HepG2 (cell line): ENCODE data around the gene SV2A. TPM values are rescaled to one million over a fixed set of nuclear protein-coding genes. Genes with fewer than 3 reads are reported as not detected.

Source experiments
- CAMTA2 ChIP-seq: sonication (generic); formaldehyde crosslinking; IDR thresholded peaks from 2 replicates; pipeline ENCODE4 v1.4.0; 2020; ENCODE audit warnings: mild to moderate bottlenecking, missing genetic modification reagents, borderline replicate concordance
- CHCHD3 ChIP-seq: sonication (generic); formaldehyde crosslinking; IDR thresholded peaks from 2 replicates; pipeline ENCODE4 v1.8.0; 2022; ENCODE audit warnings: mild to moderate bottlenecking, missing genetic modification reagents, moderate library complexity
- JARID2 ChIP-seq: sonication (generic); formaldehyde crosslinking; IDR thresholded peaks from 2 replicates; pipeline ENCODE4 v1.8.1; 2023; ENCODE audit warnings: missing genetic modification reagents, inconsistent platforms; ENCODE audit not compliant: insufficient replicate concordance
- KLF12 ChIP-seq: sonication (generic); formaldehyde crosslinking; IDR thresholded peaks from 2 replicates; pipeline ENCODE4 v1.4.0; 2020; ENCODE audit warnings: missing genetic modification reagents, borderline replicate concordance
- NR2C2 ChIP-seq: sonication (generic); formaldehyde crosslinking; IDR thresholded peaks from 2 replicates; pipeline ENCODE4 v1.4.0; 2020; ENCODE audit warnings: missing genetic modification reagents, mild to moderate bottlenecking, moderate library complexity, borderline replicate concordance
- SPEN ChIP-seq: sonication (generic); formaldehyde crosslinking; IDR thresholded peaks from 2 replicates; pipeline ENCODE4 v1.5.1; 2020; ENCODE audit warnings: low read depth, mild to moderate bottlenecking, missing genetic modification reagents
- U2AF2 ChIP-seq: fragments of 200-400 bp; formaldehyde crosslinking; IDR thresholded peaks from 2 replicates; pipeline ENCODE4 v1.6.1; 2017; ENCODE audit warnings: low read depth, mild to moderate bottlenecking, low read length
- ZFP37 ChIP-seq: sonication (generic); formaldehyde crosslinking; IDR thresholded peaks from 2 replicates; pipeline ENCODE4 v1.4.0; 2020; ENCODE audit warnings: missing genetic modification reagents, borderline replicate concordance
- polyA plus RNA-seq, 8 experiments: library from polyadenylated mRNA; depleted of rRNA in 3 of 8; stranded (reverse) in 7 of 8; unstranded in 1 of 8; fragments of >200 nt; fragmentation: Illumina TruSeq in 4 of 8; extraction: Trizol in 4 of 8; gene quantifications; 2 replicates each; pipeline versions ENCODE4 v1.2.1 to v1.2.3, GENCODE V29; 2011 to 2016; ENCODE audit warnings: low read depth in 4 of 8, missing spikeins in 1 of 8, mixed read lengths in 1 of 8; ENCODE audit not compliant: insufficient read depth in 1 of 8
- total RNA-seq, 5 experiments: library from RNA; depleted of rRNA; stranded (reverse); fragments of >200 nt; fragmentation: Illumina TruSeq; extraction: Trizol; gene quantifications; 2 replicates each; pipeline ENCODE4 v1.2.3, GENCODE V29; 2016; ENCODE audit warnings: low read depth in 1 of 5
- TF ChIP-seq, protein P1 (sequence below): sonication (generic); formaldehyde crosslinking; IDR thresholded peaks from 2 replicates; pipeline ENCODE4 v1.4.0; 2020; ENCODE audit warnings: missing genetic modification reagents
- TF ChIP-seq, protein P2 (sequence below): sonication (generic); formaldehyde crosslinking; IDR thresholded peaks from 2 replicates; pipeline ENCODE4 v1.8.1; 2023; ENCODE audit warnings: mild to moderate bottlenecking, moderate library complexity, missing genetic modification reagents
- TF ChIP-seq, protein P3 (sequence below): sonication (generic); IDR thresholded peaks from 2 replicates; pipeline ENCODE4 v1.6.1; 2016; ENCODE audit warnings: low read depth, borderline replicate concordance

The SV2A gene
- total and polyA plus RNA-seq, 2 of the 13 experiments (the other 11 are each of a cell fraction or from before 2014, with no cell fraction given), result 0.84 to 1.9 TPM

DNA sequence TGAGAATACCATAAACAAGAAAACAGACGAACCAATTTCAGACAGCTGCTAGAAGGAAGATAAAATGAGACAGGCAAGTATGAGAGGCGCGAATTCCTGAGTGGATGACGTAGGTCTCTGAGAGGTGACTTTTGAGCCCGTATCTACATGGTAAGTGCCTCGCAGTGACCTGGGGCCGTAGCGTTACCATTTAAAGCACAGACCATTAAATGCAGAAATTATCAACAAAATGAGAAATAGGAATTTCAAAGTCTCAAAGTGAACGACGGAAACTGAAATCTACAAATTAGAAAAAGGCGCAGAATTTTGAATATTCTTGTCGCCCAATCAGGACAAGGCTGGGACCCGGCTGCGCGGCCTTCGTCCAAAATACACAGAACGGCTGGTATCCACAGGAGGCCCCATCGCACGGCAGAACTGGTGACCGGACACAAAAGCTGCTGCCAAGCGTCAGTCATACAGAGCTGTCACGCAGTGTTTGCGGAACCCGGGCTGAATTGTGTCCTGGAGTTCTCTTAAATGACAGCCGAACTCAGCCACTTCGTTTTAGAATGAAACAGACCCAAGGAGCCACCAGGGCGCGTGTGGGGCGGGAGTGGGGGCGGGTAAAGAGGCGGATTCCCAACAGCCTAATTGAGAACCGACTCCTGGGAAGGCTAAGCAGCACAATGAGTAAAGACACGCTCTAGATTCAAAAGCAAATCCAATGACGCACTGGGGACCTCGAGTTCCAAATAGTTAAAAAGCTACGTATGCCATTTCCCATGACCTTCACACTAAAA is 32.1 kb downstream of the SV2A start (continued):
- TF ChIP-seq ZFP37 (CRISPR knock-in tag) (0 out of 2 replicates have a peak, but pooled peaks have one; percentile 41), JARID2 (no peak), U2AF2 (0 out of 2 replicates have a peak, but pooled peaks have one; percentile 24), KLF12 (CRISPR knock-in tag) (0 out of 2 replicates have a peak, but pooled peaks have one; percentile 11), CHCHD3 (CRISPR knock-in tag) (no peak), NR2C2 (CRISPR knock-in tag) (0 out of 2 replicates have a peak, but pooled peaks have one; percentile 7), CAMTA2 (no peak), SPEN (CRISPR knock-in tag) (peak; percentile 48; the same call in 1 of the 2 replicates)
- TF ChIP-seq, protein P1, sequence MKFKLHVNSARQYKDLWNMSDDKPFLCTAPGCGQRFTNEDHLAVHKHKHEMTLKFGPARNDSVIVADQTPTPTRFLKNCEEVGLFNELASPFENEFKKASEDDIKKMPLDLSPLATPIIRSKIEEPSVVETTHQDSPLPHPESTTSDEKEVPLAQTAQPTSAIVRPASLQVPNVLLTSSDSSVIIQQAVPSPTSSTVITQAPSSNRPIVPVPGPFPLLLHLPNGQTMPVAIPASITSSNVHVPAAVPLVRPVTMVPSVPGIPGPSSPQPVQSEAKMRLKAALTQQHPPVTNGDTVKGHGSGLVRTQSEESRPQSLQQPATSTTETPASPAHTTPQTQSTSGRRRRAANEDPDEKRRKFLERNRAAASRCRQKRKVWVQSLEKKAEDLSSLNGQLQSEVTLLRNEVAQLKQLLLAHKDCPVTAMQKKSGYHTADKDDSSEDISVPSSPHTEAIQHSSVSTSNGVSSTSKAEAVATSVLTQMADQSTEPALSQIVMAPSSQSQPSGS, result peak; percentile 31; the same call in 1 of the 2 replicates
- TF ChIP-seq, protein P2, sequence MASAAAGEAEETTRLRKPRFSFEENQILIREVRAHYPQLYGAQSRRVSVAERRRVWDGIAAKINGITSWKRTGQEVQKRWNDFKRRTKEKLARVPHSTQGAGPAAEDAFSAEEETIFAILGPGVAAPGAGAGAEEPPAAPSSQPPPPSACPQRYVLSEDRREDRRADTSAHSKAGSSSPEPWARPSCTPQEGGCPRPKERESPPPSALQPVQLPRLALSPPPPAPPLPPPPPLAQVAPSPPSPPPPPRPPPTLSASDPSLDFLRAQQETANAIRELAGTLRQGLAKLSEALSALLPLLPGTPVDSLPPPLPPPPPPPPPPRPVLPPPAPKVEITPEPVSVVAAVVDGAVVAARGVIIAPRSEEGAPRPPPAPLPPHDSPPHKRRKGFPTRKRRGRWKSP (CRISPR knock-in tag), result peak; percentile 50; the same call in 1 of the 2 replicates
- TF ChIP-seq, protein P3, sequence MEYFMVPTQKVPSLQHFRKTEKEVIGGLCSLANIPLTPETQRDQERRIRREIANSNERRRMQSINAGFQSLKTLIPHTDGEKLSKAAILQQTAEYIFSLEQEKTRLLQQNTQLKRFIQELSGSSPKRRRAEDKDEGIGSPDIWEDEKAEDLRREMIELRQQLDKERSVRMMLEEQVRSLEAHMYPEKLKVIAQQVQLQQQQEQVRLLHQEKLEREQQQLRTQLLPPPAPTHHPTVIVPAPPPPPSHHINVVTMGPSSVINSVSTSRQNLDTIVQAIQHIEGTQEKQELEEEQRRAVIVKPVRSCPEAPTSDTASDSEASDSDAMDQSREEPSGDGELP, result peak; percentile 22; the same call in 1 of the 2 replicates
